ENCODE results near the gene RETREG3. TPM values are rescaled to one million over a fixed set of nuclear protein-coding genes. Genes with fewer than 3 reads are reported as not detected.

The RETREG3 gene
- total RNA-seq, 1 experiment from 2014 or later, result 38.5 TPM

DNA sequence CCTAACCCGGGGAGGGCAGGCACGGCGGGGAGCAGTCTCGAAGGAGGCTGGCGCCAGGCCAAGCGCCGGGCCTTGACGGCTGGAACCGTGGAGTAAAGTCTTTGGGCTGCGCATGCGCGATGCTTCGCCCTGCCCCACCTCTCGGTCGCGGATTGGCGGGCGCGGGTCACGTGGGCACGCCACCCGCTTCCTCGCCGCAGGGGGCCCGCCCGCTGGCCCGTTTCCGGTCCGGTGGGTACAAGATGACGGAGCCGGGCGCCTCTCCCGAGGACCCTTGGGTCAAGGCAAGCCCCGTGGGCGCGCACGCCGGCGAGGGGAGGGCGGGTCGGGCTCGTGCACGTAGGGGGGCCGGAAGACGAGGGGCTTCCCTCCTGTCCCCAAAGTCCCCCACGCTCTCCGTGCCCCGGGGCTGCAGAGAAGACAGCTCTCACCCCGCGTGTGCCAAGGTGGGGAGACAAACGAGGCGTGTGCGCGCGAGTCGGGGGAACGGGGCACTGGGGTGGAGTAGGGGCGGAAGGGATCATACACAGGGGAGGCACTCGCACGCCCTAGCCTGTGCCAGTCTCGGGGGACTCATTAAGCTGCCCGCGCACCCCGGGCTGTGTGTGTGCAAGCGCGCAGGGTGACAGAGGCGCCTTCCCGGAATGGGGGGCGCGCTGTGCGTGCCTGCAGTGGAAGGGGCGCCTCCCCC, 42.1 kb downstream of the RETREG3 start, which contains the start of gene MLX:
Gene MLX (plus strand): TSS at position 218 of the 691 bp plus-strand sequence. CDS start 25 bp downstream, at position 243.
- peak; percentile 57 for ATAC-seq
- Histone ChIP-seq H4K20me1 (ENCODE audit: insufficient read depth) (peaks cover 7% of the 10 kb centered on the region; the same call in 1 of the 2 replicates), H3K27ac (ENCODE audit: low read depth, low read length) (peak within 1 kb of the TSS; percentile 89), H2AFZ (ENCODE audit: low read depth, low read length, poor library complexity, severe bottlenecking) (no peak within 1 kb of the TSS), H3K36me3 (ENCODE audit: control insufficient read depth in 1 of 2, insufficient read depth in 2 of 2, low read length in 2 of 2) (peaks cover 35 to 54% of the 10 kb centered on the region in 2 experiments), H3K4me2 (ENCODE audit: low read length) (peak within 1 kb of the TSS; percentile 99), H3K9me3 (ENCODE audit: control insufficient read depth in 1 of 2, insufficient read depth in 1 of 2, low read depth in 1 of 2, low read length in 2 of 2) (no peaks in the 10 kb centered on the region), H3K4me1 (ENCODE audit: control insufficient read depth in 1 of 2, insufficient read depth in 2 of 2, low read length in 2 of 2) (peaks cover 19 to 43% of the 10 kb centered on the region in 2 experiments), H3K27me3 (ENCODE audit: insufficient read depth, low read length) (no peaks in the 10 kb centered on the region), H3K9ac (ENCODE audit: low read length) (peak within 1 kb of the TSS; percentile 79), H3K4me3 (replicated peaks in 1 of 2; ENCODE audit: low read depth in 1 of 2, low read length in 2 of 2) (peak within 1 kb of the TSS; percentile 92 to 99), H3K79me2 (ENCODE audit: insufficient read depth, low read length) (peaks cover 62% of the 10 kb centered on the region), H3K9me2 (ENCODE audit: insufficient read depth) (no peaks in the 10 kb centered on the region)
- RAD21 ChIA-PET (ENCODE audit: low non-redundant PET in 1 of 2, low total read pairs in 2 of 2, uncharacterized antibody in 2 of 2, unreplicated experiment in 2 of 2), result no interaction called here
- TSS peak; percentile 4 for BruUV-seq (replicated peaks)
- CTCF ChIA-PET, result interaction anchor here (1.0 to 1.9 kb wide), 3 partner anchors 10 to 196 kb away, joined by 3 to 5 read pairs (median 5); partner anchors contain the start of gene PSMC3IP
- DNase-seq (ENCODE audit: low read depth, low spot score), result peak; percentile 66
- intact Hi-C loops (cut with micrococcal nuclease), result no loop called here
- POLR2A ChIA-PET, result interaction anchor here (1.2 to 1.4 kb wide), 2 partner anchors 10 to 11 kb away, joined by 4 to 7 read pairs; partner anchors contain the start of gene PSMC3IP
- TF ChIP-seq, protein P1, sequence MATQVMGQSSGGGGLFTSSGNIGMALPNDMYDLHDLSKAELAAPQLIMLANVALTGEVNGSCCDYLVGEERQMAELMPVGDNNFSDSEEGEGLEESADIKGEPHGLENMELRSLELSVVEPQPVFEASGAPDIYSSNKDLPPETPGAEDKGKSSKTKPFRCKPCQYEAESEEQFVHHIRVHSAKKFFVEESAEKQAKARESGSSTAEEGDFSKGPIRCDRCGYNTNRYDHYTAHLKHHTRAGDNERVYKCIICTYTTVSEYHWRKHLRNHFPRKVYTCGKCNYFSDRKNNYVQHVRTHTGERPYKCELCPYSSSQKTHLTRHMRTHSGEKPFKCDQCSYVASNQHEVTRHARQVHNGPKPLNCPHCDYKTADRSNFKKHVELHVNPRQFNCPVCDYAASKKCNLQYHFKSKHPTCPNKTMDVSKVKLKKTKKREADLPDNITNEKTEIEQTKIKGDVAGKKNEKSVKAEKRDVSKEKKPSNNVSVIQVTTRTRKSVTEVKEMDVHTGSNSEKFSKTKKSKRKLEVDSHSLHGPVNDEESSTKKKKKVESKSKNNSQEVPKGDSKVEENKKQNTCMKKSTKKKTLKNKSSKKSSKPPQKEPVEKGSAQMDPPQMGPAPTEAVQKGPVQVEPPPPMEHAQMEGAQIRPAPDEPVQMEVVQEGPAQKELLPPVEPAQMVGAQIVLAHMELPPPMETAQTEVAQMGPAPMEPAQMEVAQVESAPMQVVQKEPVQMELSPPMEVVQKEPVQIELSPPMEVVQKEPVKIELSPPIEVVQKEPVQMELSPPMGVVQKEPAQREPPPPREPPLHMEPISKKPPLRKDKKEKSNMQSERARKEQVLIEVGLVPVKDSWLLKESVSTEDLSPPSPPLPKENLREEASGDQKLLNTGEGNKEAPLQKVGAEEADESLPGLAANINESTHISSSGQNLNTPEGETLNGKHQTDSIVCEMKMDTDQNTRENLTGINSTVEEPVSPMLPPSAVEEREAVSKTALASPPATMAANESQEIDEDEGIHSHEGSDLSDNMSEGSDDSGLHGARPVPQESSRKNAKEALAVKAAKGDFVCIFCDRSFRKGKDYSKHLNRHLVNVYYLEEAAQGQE (IDR thresholded peaks at IDR 0.05; ENCODE audit: low read depth), result no peak
- TF ChIP-seq EZH2phosphoT487 (IDR thresholded peaks at IDR 0.05; ENCODE audit: borderline replicate concordance) (no peak), CBX3 (IDR thresholded peaks at IDR 0.05; ENCODE audit: low read depth) (no peak), CEBPB (IDR thresholded peaks at IDR 0.05; ENCODE audit: low read depth) (no peak), ELF1 (IDR thresholded peaks at IDR 0.05; ENCODE audit: borderline replicate concordance, low read depth) (no peak), POLR2AphosphoS5 (IDR thresholded peaks at IDR 0.05; ENCODE audit: low read depth, low read length) (peak; percentile 68), SRF (IDR thresholded peaks at IDR 0.05; ENCODE audit: low read depth) (no peak), EGR1 (IDR thresholded peaks at IDR 0.05; ENCODE audit: low read depth) (no peak), SIN3A (IDR thresholded peaks at IDR 0.05; ENCODE audit: low read depth) (0 out of 2 replicates have a peak, but pooled peaks have one; percentile 55), RAD21 (IDR thresholded peaks at IDR 0.05; ENCODE audit: low read depth) (no peak), JUND (IDR thresholded peaks at IDR 0.05) (no peak), ZNF274 (IDR thresholded peaks at IDR 0.05; ENCODE audit: low read depth, low read length) (no peak), YY1 (IDR thresholded peaks at IDR 0.05; ENCODE audit: extremely low read depth, insufficient replicate concordance, low read depth, low read length) (no peak), EZH2 (IDR thresholded peaks at IDR 0.05) (no peak), FOSL1 (IDR thresholded peaks at IDR 0.05; ENCODE audit: low read depth) (no peak), ZFX (IDR thresholded peaks at IDR 0.05) (no peak; the same call in 1 of the 2 replicates), SP1 (IDR thresholded peaks at IDR 0.05; ENCODE audit: low read depth) (peak; percentile 36; the same call in 1 of the 2 replicates)
- TF ChIP-seq, protein P2, sequence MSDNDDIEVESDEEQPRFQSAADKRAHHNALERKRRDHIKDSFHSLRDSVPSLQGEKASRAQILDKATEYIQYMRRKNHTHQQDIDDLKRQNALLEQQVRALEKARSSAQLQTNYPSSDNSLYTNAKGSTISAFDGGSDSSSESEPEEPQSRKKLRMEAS (IDR thresholded peaks at IDR 0.05), result peak; percentile 77; the same call in 1 of the 2 replicates
- TF ChIP-seq, protein P3, sequence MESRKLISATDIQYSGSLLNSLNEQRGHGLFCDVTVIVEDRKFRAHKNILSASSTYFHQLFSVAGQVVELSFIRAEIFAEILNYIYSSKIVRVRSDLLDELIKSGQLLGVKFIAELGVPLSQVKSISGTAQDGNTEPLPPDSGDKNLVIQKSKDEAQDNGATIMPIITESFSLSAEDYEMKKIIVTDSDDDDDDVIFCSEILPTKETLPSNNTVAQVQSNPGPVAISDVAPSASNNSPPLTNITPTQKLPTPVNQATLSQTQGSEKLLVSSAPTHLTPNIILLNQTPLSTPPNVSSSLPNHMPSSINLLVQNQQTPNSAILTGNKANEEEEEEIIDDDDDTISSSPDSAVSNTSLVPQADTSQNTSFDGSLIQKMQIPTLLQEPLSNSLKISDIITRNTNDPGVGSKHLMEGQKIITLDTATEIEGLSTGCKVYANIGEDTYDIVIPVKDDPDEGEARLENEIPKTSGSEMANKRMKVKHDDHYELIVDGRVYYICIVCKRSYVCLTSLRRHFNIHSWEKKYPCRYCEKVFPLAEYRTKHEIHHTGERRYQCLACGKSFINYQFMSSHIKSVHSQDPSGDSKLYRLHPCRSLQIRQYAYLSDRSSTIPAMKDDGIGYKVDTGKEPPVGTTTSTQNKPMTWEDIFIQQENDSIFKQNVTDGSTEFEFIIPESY (IDR thresholded peaks at IDR 0.05; ENCODE audit: extremely low read depth, insufficient replicate concordance, low read length), result peak; percentile 14
- TF ChIP-seq, protein P4, sequence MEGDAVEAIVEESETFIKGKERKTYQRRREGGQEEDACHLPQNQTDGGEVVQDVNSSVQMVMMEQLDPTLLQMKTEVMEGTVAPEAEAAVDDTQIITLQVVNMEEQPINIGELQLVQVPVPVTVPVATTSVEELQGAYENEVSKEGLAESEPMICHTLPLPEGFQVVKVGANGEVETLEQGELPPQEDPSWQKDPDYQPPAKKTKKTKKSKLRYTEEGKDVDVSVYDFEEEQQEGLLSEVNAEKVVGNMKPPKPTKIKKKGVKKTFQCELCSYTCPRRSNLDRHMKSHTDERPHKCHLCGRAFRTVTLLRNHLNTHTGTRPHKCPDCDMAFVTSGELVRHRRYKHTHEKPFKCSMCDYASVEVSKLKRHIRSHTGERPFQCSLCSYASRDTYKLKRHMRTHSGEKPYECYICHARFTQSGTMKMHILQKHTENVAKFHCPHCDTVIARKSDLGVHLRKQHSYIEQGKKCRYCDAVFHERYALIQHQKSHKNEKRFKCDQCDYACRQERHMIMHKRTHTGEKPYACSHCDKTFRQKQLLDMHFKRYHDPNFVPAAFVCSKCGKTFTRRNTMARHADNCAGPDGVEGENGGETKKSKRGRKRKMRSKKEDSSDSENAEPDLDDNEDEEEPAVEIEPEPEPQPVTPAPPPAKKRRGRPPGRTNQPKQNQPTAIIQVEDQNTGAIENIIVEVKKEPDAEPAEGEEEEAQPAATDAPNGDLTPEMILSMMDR (IDR thresholded peaks at IDR 0.05 in 2 of 3, conservative IDR thresholded peaks at IDR 0.05 in 1 of 3; ENCODE audit: borderline replicate concordance in 1 of 3, insufficient read depth in 1 of 3, low read depth in 2 of 3, low read length in 2 of 3), result no peak
